NCI-H1417 treated with DMSO at 0.1 percent for 48 hours (cell line): ENCODE results near the gene AKAP13.
"Not testable (repeated sequence)": the region's sequence is repeated elsewhere in the genome, so short reads cannot be mapped to it uniquely, and the experiment has no call there.

Source experiments
- DNase-seq: peaks from one replicate; lab custom pipeline; 2025; lab: John Stamatoyannopoulos, UW

The AKAP13 gene

DNA sequence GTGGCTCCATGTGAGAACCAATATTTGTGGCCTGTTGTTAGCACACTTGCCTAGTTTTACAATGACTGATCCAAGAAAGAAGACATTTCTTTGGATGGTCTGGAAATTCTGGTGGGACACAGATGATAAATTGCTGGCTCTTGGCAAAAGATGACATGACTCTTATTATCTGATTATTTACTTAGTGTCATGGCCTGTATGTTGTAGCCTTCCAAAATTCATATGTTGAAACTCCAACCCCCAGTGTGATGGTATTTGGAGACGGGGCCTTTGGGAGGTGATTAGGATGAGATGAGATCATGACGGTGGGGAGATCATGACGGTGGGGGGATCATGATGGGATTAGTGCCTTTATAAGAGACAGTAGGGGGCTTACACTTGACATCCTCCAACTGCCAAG is 30.0 kb upstream of the AKAP13 start:
- DNase-seq: no peak

GRCh38 chr15:85351501-85351900 is 28.9 kb upstream of the AKAP13 start:
- DNase-seq: not testable (repeated sequence)

GRCh38 chr15:85351965-85352364 is 28.4 kb upstream of the AKAP13 start:
- no peak for DNase-seq

GRCh38 chr15:85353516-85353915 is 26.9 kb upstream of the AKAP13 start:
- no peak for DNase-seq

GRCh38 chr15:85354461-85354860 is 25.9 kb upstream of the AKAP13 start:
- no peak for DNase-seq

GRCh38 chr15:85354948-85355347 is 25.5 kb upstream of the AKAP13 start:
- no peak for DNase-seq

GRCh38 chr15:85356276-85356675 is 24.1 kb upstream of the AKAP13 start:
- no peak for DNase-seq

DNA sequence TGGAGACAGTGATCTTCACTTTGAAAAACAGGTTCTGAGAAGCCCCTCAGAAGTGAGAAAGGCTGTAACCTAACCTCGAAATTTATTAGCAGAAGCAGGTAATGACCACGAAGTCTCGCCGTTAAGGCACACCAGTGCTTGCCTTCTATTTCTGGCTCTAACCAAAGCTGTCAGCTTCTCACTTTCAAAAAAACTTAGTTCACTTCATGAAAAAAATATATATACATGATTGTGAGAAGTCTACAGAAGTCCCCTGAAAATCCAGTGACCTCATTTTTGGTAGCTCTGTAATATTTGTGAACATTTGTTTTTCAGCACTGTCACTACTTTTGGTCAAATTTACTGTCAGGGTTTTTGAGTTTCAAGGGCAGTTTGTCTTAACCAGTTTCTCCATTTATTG is 19.1 kb upstream of the AKAP13 start:
- no peak for DNase-seq

GRCh38 chr15:85362436-85363081 is 17.8 kb upstream of the AKAP13 start:
- no peak for DNase-seq

DNA sequence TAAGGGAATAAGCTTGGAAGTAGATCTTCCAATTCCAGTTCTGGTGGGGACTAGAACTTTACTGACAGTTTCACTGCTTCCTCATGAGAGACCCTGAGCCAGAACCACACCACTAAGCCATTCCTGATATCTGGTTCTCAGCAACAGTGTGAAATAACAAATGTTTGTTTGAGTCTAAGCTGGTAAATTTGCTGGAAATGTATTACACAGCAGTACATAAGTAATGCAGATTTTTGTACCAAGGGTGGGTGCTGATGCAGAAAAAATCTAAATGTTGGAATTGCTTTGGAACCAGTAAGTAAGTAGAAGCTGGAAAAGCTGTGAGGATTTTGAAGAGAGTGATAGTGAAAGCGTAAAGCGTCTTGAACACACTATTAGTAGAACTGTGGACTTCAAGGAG is 14.4 kb upstream of the AKAP13 start:
- DNase-seq: no peak

GRCh38 chr15:85367741-85368140 is 12.7 kb upstream of the AKAP13 start:
- DNase-seq: no peak

DNA sequence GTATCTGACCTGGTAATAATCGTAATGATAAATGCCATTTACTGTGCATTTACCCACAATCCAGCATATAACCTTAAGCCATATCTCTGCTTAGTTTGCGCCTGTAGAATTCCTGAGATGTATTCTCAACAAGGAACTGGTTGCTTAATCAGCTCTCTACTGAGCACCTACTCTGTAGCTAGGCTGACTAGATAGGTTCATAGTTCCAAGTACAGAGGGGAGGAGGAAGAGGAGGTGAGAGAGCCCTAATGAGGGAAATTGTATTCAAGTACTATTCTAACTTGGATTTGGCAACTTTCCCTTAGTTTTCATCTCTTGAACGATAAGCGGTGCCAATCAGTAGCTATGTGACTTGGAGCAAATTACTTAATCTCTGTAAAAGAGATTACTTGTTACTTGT is 5.6 kb upstream of the AKAP13 start:
- no peak for DNase-seq

- DNase-seq: no peak
Measured at GRCh38 chr15:85377269-85377668, 3.1 kb upstream of the AKAP13 start.

GRCh38 chr15:85377986-85378385 is 2.4 kb upstream of the AKAP13 start:
- no peak for DNase-seq

- no peak for DNase-seq
Measured at GRCh38 chr15:85379403-85380131, 836 bp upstream of the AKAP13 start.

GRCh38 chr15:85380812-85381642 is 624 bp downstream of the AKAP13 start:
- DNase-seq: no peak

DNA sequence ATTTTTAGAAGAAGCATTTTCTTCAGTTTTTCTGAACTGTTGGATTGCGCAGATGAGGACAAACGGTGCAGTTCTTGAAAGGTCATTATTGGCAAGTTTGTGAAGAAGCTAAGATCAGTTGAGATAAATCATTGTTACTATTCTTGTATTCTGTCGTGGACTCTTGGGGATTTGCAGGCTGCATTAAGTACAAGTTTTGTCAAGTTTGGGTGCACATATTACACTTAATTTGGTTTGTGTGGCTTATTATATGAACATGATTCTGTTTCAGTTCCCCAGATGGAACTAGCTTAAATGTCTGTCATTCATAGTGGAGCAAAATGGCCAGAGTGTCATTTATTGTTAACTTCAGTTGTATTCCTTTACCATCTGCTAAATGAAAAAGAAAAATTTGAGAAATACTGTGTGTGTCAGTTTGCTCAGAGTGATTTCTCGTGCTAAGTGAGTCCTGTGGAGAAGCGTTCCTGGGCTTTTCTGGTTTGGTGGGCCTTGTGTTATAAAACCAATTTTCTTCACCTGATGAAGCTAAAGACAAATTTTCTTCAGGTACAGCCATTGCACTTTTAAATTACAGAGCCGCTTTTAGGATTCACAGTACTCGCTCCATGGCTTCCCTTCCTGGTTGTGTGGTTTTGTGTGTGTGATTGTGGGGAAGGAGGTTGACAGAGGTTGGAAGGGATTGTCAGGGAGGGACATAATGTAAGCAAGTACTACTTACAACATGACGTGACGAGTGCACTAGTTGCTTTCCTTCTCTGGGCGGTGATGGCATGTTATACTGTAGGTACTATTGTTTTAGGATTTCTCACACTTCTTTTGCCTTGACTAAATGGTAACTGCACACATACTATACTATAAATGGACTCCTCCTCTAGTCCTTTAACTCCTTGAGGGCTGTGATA is 1.7 kb downstream of the AKAP13 start:
- no peak for DNase-seq

- no peak for DNase-seq
Measured at GRCh38 chr15:85382942-85383341, 2.5 kb downstream of the AKAP13 start.

GRCh38 chr15:85383470-85384148 is 3.2 kb downstream of the AKAP13 start:
- no peak for DNase-seq

DNA sequence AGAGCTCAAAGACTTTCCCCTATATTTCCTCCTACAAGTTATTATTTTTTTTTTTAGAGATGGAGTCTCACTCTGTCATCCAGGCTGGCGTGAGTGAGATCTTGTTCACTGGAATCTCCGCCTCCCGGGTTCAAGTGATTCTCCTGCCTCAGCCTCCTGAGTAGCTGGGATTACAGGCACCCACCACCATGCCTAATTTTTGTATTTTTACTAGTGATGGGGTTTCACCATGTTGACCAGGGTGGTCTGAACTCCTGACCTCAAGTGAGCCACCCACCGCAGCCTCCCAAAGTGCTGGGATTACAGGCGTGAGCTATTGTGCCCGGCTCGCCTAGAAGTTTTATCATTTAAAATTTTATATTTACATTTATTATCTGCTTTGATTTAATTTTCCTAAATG is 5.9 kb downstream of the AKAP13 start:
- DNase-seq: no peak

DNA sequence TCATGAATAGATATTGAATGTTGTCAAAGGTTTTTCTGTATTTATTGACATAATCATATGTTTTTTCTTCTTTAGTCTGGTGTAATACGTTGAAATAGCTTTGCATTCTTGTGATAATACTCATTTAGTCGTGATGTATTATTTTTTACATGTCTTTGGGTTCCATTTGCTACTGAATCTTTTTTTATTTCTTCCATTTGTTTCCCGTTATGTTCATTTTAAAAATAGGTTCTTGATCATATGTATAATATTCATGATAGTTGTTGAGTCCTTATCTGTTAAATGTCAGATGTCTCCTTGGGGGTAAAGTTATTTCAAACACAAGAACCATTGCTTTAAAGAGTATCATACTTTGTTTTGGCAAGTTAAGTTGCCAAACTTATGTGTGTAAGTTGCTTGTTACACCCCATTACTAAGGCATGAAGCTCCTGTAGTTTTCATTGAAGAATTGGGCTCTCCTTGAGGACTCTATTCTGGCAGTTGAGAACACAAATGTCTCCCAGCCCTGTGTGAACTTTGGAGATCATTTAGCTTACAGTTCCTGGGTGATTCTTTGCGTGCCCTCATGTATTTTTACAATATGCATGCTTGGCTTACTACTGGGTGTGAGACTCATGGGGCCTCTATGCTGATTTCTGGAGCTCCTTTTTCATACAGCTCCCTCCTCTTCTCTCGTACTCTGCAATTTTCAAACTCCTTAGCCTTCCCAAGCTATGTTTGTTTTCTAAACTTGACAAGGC is 8.3 kb downstream of the AKAP13 start:
- no peak for DNase-seq
